ENCODE measurements around the gene BCOR. TPM values are rescaled to one million over a fixed set of nuclear protein-coding genes. Genes with fewer than 3 reads are reported as not detected.

BCOR gene
- total RNA-seq, 1 experiment from 2014 or later = 0.68 TPM

DNA sequence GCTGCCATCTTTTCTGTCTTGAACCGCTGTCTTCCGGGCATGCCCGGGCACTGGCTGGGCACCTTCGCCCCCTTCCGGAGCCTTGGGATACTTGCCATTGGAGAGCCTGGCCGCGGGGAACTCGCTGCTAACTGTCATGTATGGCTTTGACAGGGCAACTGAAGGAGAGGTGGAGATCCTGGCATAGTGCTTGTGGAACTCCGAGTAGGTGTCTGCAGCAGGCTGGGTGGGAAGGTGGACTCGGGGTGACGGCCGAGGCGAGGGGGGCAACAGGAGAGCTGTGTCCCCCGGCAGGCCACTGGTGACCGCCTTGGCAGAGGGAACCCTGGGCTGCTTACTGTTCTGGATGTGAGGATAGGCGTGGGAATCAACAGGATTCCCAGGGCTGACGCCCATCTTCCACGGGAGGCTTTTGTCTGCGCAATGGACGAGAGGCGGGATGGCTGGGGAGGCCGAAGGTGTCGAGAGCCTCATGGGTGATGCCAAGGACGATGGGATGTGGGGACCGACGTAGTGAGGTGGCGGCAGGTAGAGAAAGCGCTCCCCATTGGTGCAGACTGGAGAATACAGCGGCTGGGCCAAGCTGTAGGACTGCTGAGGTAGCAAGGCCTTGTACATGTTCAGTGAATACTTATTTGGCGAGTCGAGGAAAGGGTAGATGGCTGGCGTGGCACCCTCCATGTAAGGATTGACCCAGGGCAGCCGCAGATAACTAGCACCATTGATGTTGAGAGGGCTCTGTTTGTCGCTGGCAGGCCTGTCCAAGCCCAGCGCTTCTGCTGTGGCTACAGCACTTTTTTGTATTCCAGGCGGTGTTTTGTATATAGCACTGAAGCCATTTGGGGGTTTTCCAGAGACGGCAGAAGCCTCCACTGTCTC is 23.4 kb downstream of the BCOR start:
- Histone ChIP-seq H3F3A (ENCODE audit: insufficient read depth, low read depth) (no peaks in the 10 kb centered on the region), H3K4me1 (replicated peaks; ENCODE audit: insufficient read depth) (no peaks in the 10 kb centered on the region), H4K20me1 (ENCODE audit: insufficient read depth) (no peaks in the 10 kb centered on the region), H3K9me3 (ENCODE audit: insufficient read depth, low read depth) (no peaks in the 10 kb centered on the region), H3K79me2 (ENCODE audit: low read depth) (no peaks in the 10 kb centered on the region), H3K36me3 (ENCODE audit: low read depth) (no peaks in the 10 kb centered on the region), H3K9me2 (ENCODE audit: insufficient read depth) (no peaks in the 10 kb centered on the region), H2AFZ (no peak overlapping the region), H3K4me2 (no peak overlapping the region), H3K4me3 (no peak overlapping the region), H3K27ac (no peak overlapping the region), H3K27me3 (ENCODE audit: insufficient read depth, low read depth) (no peaks in the 10 kb centered on the region)
- ChIA-PET POLR2A (ENCODE audit: unreplicated experiment) (no interaction called here), CTCF (no interaction called here)
- TF ChIP-seq, protein P1, sequence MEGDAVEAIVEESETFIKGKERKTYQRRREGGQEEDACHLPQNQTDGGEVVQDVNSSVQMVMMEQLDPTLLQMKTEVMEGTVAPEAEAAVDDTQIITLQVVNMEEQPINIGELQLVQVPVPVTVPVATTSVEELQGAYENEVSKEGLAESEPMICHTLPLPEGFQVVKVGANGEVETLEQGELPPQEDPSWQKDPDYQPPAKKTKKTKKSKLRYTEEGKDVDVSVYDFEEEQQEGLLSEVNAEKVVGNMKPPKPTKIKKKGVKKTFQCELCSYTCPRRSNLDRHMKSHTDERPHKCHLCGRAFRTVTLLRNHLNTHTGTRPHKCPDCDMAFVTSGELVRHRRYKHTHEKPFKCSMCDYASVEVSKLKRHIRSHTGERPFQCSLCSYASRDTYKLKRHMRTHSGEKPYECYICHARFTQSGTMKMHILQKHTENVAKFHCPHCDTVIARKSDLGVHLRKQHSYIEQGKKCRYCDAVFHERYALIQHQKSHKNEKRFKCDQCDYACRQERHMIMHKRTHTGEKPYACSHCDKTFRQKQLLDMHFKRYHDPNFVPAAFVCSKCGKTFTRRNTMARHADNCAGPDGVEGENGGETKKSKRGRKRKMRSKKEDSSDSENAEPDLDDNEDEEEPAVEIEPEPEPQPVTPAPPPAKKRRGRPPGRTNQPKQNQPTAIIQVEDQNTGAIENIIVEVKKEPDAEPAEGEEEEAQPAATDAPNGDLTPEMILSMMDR (conservative IDR thresholded peaks at IDR 0.05) = no peak
- TF ChIP-seq EZH2 (IDR thresholded peaks at IDR 0.05; ENCODE audit: low read depth) = no peak
- intact Hi-C loops (cut with micrococcal nuclease; ENCODE audit: unreplicated experiment) = no loop called here
- no peak for DNase-seq
- no TSS peak for BruUV-seq (replicated peaks)

- Histone ChIP-seq H3K9me3 (ENCODE audit: insufficient read depth, low read depth) (no peaks in the 10 kb centered on the region), H3K36me3 (ENCODE audit: low read depth) (no peaks in the 10 kb centered on the region), H3K27me3 (ENCODE audit: insufficient read depth, low read depth) (no peaks in the 10 kb centered on the region), H3K9me2 (ENCODE audit: insufficient read depth) (no peaks in the 10 kb centered on the region), H3K4me1 (replicated peaks; ENCODE audit: insufficient read depth) (no peaks in the 10 kb centered on the region), H3F3A (ENCODE audit: insufficient read depth, low read depth) (no peaks in the 10 kb centered on the region), H3K27ac (no peak overlapping the region), H4K20me1 (ENCODE audit: insufficient read depth) (no peaks in the 10 kb centered on the region), H3K79me2 (ENCODE audit: low read depth) (no peaks in the 10 kb centered on the region), H2AFZ (no peak overlapping the region), H3K4me3 (no peak overlapping the region), H3K4me2 (no peak overlapping the region)
- BruUV-seq (replicated peaks) = no TSS peak
- DNase-seq = no peak
- TF ChIP-seq, protein P1 (conservative IDR thresholded peaks at IDR 0.05) = no peak
- no peak for TF ChIP-seq EZH2 (IDR thresholded peaks at IDR 0.05; ENCODE audit: low read depth)
- ChIA-PET POLR2A (ENCODE audit: unreplicated experiment) (no interaction called here), CTCF (no interaction called here)
- intact Hi-C loops (cut with micrococcal nuclease; ENCODE audit: unreplicated experiment) = no loop called here
Observed at GRCh38 chrX:40073439-40074054, 24.2 kb downstream of the BCOR start.

DNA sequence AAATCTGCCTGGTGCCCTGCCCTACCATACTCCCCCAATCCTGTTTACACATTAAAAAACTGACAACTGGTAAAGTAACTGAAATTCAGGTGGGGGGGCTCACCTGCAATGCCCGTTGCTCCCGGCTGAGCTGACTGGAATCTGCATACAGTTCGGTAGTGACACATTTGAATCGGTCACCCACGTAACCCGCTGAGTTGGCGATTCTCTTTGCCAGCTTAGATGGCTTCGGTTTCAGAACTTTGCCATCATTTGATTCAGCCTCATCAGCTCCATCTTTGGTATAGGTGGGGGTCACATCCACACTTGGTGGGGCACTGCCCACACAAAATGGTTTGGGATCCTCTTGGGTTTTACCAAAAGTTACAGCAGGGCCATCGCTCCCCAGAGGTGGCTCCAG is 25.5 kb downstream of the BCOR start:
- H3K27me3 ChIP-seq (ENCODE audit: insufficient read depth, low read depth) = no peaks in the 10 kb centered on the region
- TF ChIP-seq EZH2 (IDR thresholded peaks at IDR 0.05; ENCODE audit: low read depth) = no peak
- TF ChIP-seq, protein P1 (conservative IDR thresholded peaks at IDR 0.05) = no peak
- no TSS peak for BruUV-seq (replicated peaks)
- H3K79me2 ChIP-seq (ENCODE audit: low read depth) = no peaks in the 10 kb centered on the region
- no peaks in the 10 kb centered on the region for H4K20me1 ChIP-seq (ENCODE audit: insufficient read depth)
- intact Hi-C loops (cut with micrococcal nuclease; ENCODE audit: unreplicated experiment) = no loop called here
- H3K9me3 ChIP-seq (ENCODE audit: insufficient read depth, low read depth) = no peaks in the 10 kb centered on the region
- CTCF ChIA-PET = no interaction called here
- POLR2A ChIA-PET (ENCODE audit: unreplicated experiment) = no interaction called here
- H3K27ac ChIP-seq = no peak overlapping the region
- H3K9me2 ChIP-seq (ENCODE audit: insufficient read depth) = no peaks in the 10 kb centered on the region
- no peak overlapping the region for H2AFZ ChIP-seq
- H3K36me3 ChIP-seq (ENCODE audit: low read depth) = no peaks in the 10 kb centered on the region
- no peaks in the 10 kb centered on the region for H3K4me1 ChIP-seq (replicated peaks; ENCODE audit: insufficient read depth)
- DNase-seq = no peak
- H3K4me3 ChIP-seq = no peak overlapping the region
- no peaks in the 10 kb centered on the region for H3F3A ChIP-seq (ENCODE audit: insufficient read depth, low read depth)
- no peak overlapping the region for H3K4me2 ChIP-seq

Measured in PC-9 (cell line).